HepG2 (cell line): ENCODE results near the gene PROCR. TPM values are rescaled to one million over a fixed set of nuclear protein-coding genes. Genes with fewer than 3 reads are reported as not detected.

ENCODE experiments used
- AHDC1 ChIP-seq: sonication (generic); formaldehyde crosslinking; IDR thresholded peaks from 2 replicates; pipeline ENCODE4 v1.5.1; 2020; ENCODE audit warnings: mild to moderate bottlenecking, missing genetic modification reagents, borderline replicate concordance
- IKZF5 ChIP-seq: IDR thresholded peaks from 2 replicates; pipeline ENCODE4 v1.6.1; 2018; ENCODE audit warnings: missing genetic modification reagents, mild to moderate bottlenecking, missing compliant biosample characterization
- RARG ChIP-seq: sonication (generic); formaldehyde crosslinking; IDR thresholded peaks from 2 replicates; pipeline ENCODE4 v1.4.0; 2020; ENCODE audit warnings: low read depth, mild to moderate bottlenecking, missing genetic modification reagents
- RBM22 ChIP-seq: fragments of 200-400 bp; formaldehyde crosslinking; optimal IDR thresholded peaks from 2 replicates; pipeline ENCODE3; 2017; ENCODE audit warnings: mild to moderate bottlenecking, low read length, moderate library complexity
- ZBTB49 ChIP-seq: sonication (generic); formaldehyde crosslinking; IDR thresholded peaks from 2 replicates; pipeline ENCODE4 v1.4.0; 2020; ENCODE audit warnings: missing genetic modification reagents, borderline replicate concordance
- ZFP36L1 ChIP-seq: sonication (generic); formaldehyde crosslinking; IDR thresholded peaks from 2 replicates; pipeline ENCODE4 v1.8.0; 2022; ENCODE audit warnings: mild to moderate bottlenecking, missing genetic modification reagents, moderate library complexity
- ZKSCAN8 ChIP-seq: IDR thresholded peaks from 2 replicates; pipeline ENCODE4 v1.6.1; 2016; ENCODE audit warnings: borderline replicate concordance, missing genetic modification reagents, missing compliant biosample characterization
- ZNF430 ChIP-seq: sonication (generic); formaldehyde crosslinking; IDR thresholded peaks from 2 replicates; pipeline ENCODE4 v1.9.0; 2021; ENCODE audit warnings: mild to moderate bottlenecking, missing genetic modification reagents
- ZNF512 ChIP-seq: sonication (generic); formaldehyde crosslinking; IDR thresholded peaks from 2 replicates; pipeline ENCODE4 v1.4.0; 2020; ENCODE audit warnings: mild to moderate bottlenecking, missing genetic modification reagents
- ZZZ3 ChIP-seq: sonication (generic); formaldehyde crosslinking; IDR thresholded peaks from 2 replicates; pipeline ENCODE4 v1.4.0; 2020; ENCODE audit warnings: missing genetic modification reagents, mild to moderate bottlenecking, borderline replicate concordance
- polyA plus RNA-seq, 8 experiments: library from polyadenylated mRNA; depleted of rRNA in 3 of 8; stranded (reverse) in 7 of 8; unstranded in 1 of 8; fragments of >200 nt; fragmentation: Illumina TruSeq in 4 of 8; extraction: Trizol in 4 of 8; gene quantifications; 2 replicates each; pipeline versions ENCODE4 v1.2.1 to v1.2.3, GENCODE V29; 2011 to 2016; ENCODE audit warnings: low read depth in 4 of 8, missing spikeins in 1 of 8, mixed read lengths in 1 of 8; ENCODE audit not compliant: insufficient read depth in 1 of 8
- total RNA-seq, 5 experiments: library from RNA; depleted of rRNA; stranded (reverse); fragments of >200 nt; fragmentation: Illumina TruSeq; extraction: Trizol; gene quantifications; 2 replicates each; pipeline ENCODE4 v1.2.3, GENCODE V29; 2016; ENCODE audit warnings: low read depth in 1 of 5

PROCR gene
- total and polyA plus RNA-seq, 2 of the 13 experiments (the other 11 are each of a cell fraction or from before 2014, with no cell fraction given), result 1.4 to 1.7 TPM

- peak; percentile 87; the same call in 1 of the 2 replicates for TF ChIP-seq IKZF5
- no peak for TF ChIP-seq RBM22
- peak; percentile 72 for TF ChIP-seq ZFP36L1
- no peak for TF ChIP-seq RARG
- TF ChIP-seq ZNF512 (CRISPR knock-in tag), result no peak
- peak; percentile 93; the same call in 1 of the 2 replicates for TF ChIP-seq ZBTB49
- no peak for TF ChIP-seq AHDC1
- TF ChIP-seq ZZZ3 (CRISPR knock-in tag), result peak; percentile 76; the same call in 1 of the 2 replicates
- TF ChIP-seq ZNF430 (CRISPR knock-in tag), result peak; percentile 97
- TF ChIP-seq ZKSCAN8 (CRISPR knock-in tag), result peak; percentile 92
Observed at GRCh38 chr20:35174458-35175216, 2.8 kb downstream of the PROCR start (continued).
